Activated CD4-positive, alpha-beta T cell treated with anti-CD3 and anti-CD28 coated beads, Interleukin-2, amount 10 ng/mL, durations not matched to agents 24 days and 14 days (primary cell): ENCODE results near the gene GIMAP6. TPM values are rescaled to one million over a fixed set of nuclear protein-coding genes. Genes with fewer than 3 reads are reported as not detected.
"Not testable (repeated sequence)": the region's sequence is repeated elsewhere in the genome, so short reads cannot be mapped to it uniquely, and the experiment has no call there.

Experiments used
- DNase-seq: peaks from one replicate; pipeline ENCODE4 v3.0.0; 2022
- H3K27ac Mint-ChIP-seq: one replicate; pipeline ENCODE4 v1.8.0; 2022; ENCODE audit warnings: mild to moderate bottlenecking, mixed read lengths
- H3K27me3 Mint-ChIP-seq: one replicate; pipeline ENCODE4 v1.8.0; 2022; ENCODE audit warnings: mixed read lengths
- H3K36me3 Mint-ChIP-seq: one replicate; pipeline ENCODE4 v1.8.0; 2022; ENCODE audit warnings: low read depth, mild to moderate bottlenecking, mixed read lengths
- H3K4me1 Mint-ChIP-seq: one replicate; pipeline ENCODE4 v1.8.0; 2021; ENCODE audit warnings: mixed read lengths
- H3K4me3 Mint-ChIP-seq: one replicate; pipeline ENCODE4 v1.8.0; 2022; ENCODE audit warnings: mild to moderate bottlenecking, moderate library complexity, mixed read lengths
- H3K9me3 Mint-ChIP-seq: one replicate; pipeline ENCODE4 v1.8.0; 2021; ENCODE audit warnings: mixed read lengths
- intact Hi-C: fragments of 100-400 bp; cut with micrococcal nuclease; formaldehyde crosslinking; loops from one replicate; pipeline ENCODE4 v1.15.1; 2023
- total RNA-seq: library from RNA; stranded (reverse); gene quantifications from 2 replicates; pipeline ENCODE4 v1.2.3, GENCODE V29; 2022

Gene GIMAP6
- 35.5 and 35.8 TPM in 2 replicates for total RNA-seq

GRCh38 chr7:150631866-150632864 lies at the start of gene GIMAP6:
GIMAP6 (minus strand) TSS chr7:150632385; CDS start chr7:150630142, 2,243 bp downstream.
- DNase-seq = peak; percentile 85
- Mint-ChIP-seq H3K4me1 (peaks cover 62% of the 10 kb centered on the region), H3K27me3 (no peaks in the 10 kb centered on the region), H3K4me3 (peak within 1 kb of the TSS; percentile 93), H3K36me3 (peaks cover 67% of the 10 kb centered on the region), H3K9me3 (peaks cover 32% of the 10 kb centered on the region), H3K27ac (peak within 1 kb of the TSS; percentile 92)
- intact Hi-C loops = loop anchor here (1.0 to 5.0 kb wide), 8 partner anchors 12 to 181 kb away; partner anchors contain the start of genes GIMAP1, GIMAP5 and GIMAP8

DNA sequence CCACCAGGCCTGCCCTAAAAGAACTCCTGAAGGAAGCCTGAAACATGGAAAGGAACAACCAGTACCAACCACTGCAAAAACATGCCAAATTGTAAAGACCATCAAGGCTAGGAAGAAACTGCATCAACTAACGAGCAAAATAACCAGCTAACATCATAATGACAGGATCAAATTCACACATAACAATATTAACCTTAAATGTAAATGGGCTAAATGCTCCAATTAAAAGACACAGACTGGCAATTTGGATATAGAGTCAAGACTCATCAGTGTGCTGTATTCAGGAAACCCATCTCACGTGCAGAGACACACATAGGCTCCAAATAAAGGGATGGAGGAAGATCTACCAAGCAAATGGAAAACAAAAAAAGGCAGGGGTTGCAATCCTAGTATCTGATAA lies 48.2 kb upstream of the GIMAP6 start:
- Mint-ChIP-seq H3K9me3 (peaks cover 25% of the 10 kb centered on the region), H3K4me1 (peaks cover 74% of the 10 kb centered on the region), H3K27ac (peak overlapping the region; percentile 25), H3K36me3 (peaks cover 46% of the 10 kb centered on the region)
- H3K27me3 Mint-ChIP-seq, H3K4me3 Mint-ChIP-seq, DNase-seq, intact Hi-C loops: not testable (repeated sequence)

- H3K9me3 Mint-ChIP-seq = peaks cover 25% of the 10 kb centered on the region
- peak; percentile 77 for DNase-seq
- H3K4me1 Mint-ChIP-seq = peaks cover 66% of the 10 kb centered on the region
- peak overlapping the region; percentile 83 for H3K4me3 Mint-ChIP-seq
- H3K36me3 Mint-ChIP-seq = peaks cover 49% of the 10 kb centered on the region
- intact Hi-C loops, H3K27me3 Mint-ChIP-seq: not testable (repeated sequence)
- H3K27ac Mint-ChIP-seq = peak overlapping the region; percentile 93
Observed at GRCh38 chr7:150678601-150679000, 46.4 kb upstream of the GIMAP6 start.

- peaks cover 41% of the 10 kb centered on the region for H3K36me3 Mint-ChIP-seq
Observed at GRCh38 chr7:150676854-150677253, 44.7 kb upstream of the GIMAP6 start.

GRCh38 chr7:150676276-150676675 lies 44.1 kb upstream of the GIMAP6 start:
- peak overlapping the region; percentile 70 for H3K4me3 Mint-ChIP-seq
- H3K36me3 Mint-ChIP-seq = peaks cover 40% of the 10 kb centered on the region
- intact Hi-C loops = loop anchor here (1.0 kb wide), 1 partner anchor 8 kb away; no protein-coding TSS in a partner anchor
- peaks cover 62% of the 10 kb centered on the region for H3K4me1 Mint-ChIP-seq
- H3K27ac Mint-ChIP-seq = peak overlapping the region; percentile 80
- peaks cover 15% of the 10 kb centered on the region for H3K9me3 Mint-ChIP-seq
- peak; percentile 64 for DNase-seq
- not testable (repeated sequence) for H3K27me3 Mint-ChIP-seq

More at GRCh38 chr7:150676854-150677253, 44.7 kb upstream of the GIMAP6 start:
- intact Hi-C loops = loop anchor here (1.0 kb wide), 1 partner anchor 9 kb away; no protein-coding TSS in a partner anchor
- H3K27me3 Mint-ChIP-seq = not testable (repeated sequence)
- H3K4me3 Mint-ChIP-seq = peak overlapping the region; percentile 70
- H3K4me1 Mint-ChIP-seq = peaks cover 61% of the 10 kb centered on the region
- peak overlapping the region; percentile 80 for H3K27ac Mint-ChIP-seq
- peaks cover 15% of the 10 kb centered on the region for H3K9me3 Mint-ChIP-seq
- peak; percentile 84 for DNase-seq

DNA sequence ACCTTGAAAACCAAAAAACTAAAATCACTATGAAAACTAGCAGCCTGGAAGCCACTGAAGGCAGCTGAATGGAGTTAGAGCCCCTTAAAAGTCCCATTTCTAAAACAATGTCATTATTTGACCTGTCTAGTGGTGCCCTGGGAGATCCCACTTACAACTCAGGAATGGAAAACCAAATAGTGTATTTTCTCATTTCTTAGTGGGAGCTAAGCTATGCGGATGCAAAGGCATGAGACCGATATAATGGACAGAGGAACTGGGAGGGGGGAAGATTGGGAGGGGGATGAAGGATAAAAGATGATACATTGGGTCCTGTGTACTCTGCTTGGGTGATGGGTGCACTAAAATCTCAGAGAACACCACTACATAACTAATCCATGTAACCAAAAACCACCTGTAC lies 43.5 kb upstream of the GIMAP6 start:
- H3K4me1 Mint-ChIP-seq = peaks cover 64% of the 10 kb centered on the region
- peak overlapping the region; percentile 76 for H3K27ac Mint-ChIP-seq
- H3K36me3 Mint-ChIP-seq = peaks cover 38% of the 10 kb centered on the region
- H3K9me3 Mint-ChIP-seq = peaks cover 15% of the 10 kb centered on the region
- H3K27me3 Mint-ChIP-seq = no peaks in the 10 kb centered on the region
- peak overlapping the region; percentile 65 for H3K4me3 Mint-ChIP-seq
- intact Hi-C loops = loop anchor here (1.0 kb wide), 1 partner anchor 7 kb away; no protein-coding TSS in a partner anchor
- peak; percentile 57 for DNase-seq

DNA sequence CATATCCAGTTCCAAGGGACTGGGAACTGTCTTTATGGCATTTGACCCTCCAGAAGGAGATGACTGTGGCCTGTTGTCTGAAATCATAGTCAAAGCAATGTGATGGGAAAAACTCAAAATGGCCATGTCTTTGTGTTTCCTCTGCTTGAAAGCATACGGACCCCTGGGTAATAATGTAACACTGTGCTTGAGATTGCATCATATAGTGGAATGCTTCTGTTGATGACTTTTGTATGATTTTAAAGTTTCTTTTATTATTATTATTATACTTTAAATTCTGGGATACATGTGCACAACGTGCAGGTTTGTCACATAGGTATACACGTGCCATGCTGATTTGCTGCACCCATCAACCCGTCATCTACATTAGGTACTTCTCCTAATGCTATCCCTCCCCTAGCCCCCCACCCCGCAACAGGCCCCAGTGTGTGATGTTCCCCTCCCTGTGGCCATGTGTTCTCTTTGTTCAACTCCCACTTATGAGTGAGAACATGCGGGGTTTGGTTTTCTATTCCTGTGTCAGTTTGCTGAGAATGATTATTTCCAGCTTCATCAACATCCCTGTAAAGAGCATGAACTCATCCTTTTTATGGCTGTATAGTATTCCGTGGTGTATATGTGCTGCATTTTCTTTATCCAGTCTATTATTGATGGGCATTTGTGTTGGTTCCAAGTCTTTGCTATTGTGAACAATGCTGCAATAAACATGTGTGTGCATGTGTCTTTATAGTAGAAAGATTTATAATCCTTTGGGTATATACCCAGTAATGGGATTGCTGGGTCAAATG lies 39.8 kb upstream of the GIMAP6 start:
- H3K27ac Mint-ChIP-seq, intact Hi-C loops, DNase-seq, H3K27me3 Mint-ChIP-seq, H3K4me3 Mint-ChIP-seq, H3K9me3 Mint-ChIP-seq: not testable (repeated sequence)
- peaks cover 25% of the 10 kb centered on the region for H3K36me3 Mint-ChIP-seq
- H3K4me1 Mint-ChIP-seq = peaks cover 57% of the 10 kb centered on the region

DNA sequence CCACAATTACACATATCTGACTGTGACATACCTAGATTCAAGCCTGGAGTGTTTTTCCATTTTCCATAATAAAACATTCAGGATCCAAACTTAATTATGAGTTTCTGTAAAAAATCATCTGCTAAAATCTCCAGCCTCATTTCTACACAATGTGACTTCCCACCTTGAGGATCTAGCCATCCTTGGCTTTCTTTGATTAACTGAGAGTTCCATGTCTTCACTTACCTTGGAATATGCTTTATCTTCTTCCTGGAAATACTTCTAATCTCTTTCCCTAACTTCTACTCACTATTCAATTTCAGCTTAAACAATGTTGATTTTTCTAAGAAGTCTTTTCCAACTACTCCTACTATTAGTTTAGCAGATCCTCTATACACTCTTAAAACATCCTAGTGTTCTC lies 36.8 kb upstream of the GIMAP6 start:
- Mint-ChIP-seq H3K4me3 (peak overlapping the region; percentile 43), H3K9me3 (peaks cover 8% of the 10 kb centered on the region), H3K36me3 (peaks cover 21% of the 10 kb centered on the region), H3K27ac (peak overlapping the region; percentile 93), H3K27me3 (no peaks in the 10 kb centered on the region), H3K4me1 (peaks cover 65% of the 10 kb centered on the region)
- DNase-seq = no peak
- intact Hi-C loops = loop anchor here (1.0 to 2.0 kb wide), 9 partner anchors 7 to 218 kb away; partner anchors contain the start of genes GIMAP1, GIMAP2, GIMAP7 and GIMAP8

- peaks cover 69% of the 10 kb centered on the region for H3K4me1 Mint-ChIP-seq
Observed at GRCh38 chr7:150668472-150668911, 36.3 kb upstream of the GIMAP6 start.

DNA sequence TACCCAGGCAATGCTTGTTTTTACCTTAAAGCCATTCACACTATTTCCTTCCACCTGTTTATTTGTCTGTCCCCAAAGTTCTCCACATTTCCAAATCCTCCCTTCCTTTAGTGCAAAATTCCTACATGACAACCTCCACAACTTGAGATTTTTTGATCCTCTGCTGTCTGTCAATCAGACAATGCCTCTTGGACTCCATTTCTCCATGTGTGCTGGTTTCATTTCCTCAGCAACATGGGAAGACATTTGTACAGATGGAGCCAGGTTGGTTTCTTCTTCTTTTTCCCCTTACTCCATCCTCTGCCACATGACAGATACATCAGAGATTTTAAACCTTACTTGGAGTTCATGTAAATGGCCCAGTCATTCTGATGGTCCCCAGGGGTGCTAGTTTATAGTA lies 34.2 kb upstream of the GIMAP6 start:
- H3K4me1 Mint-ChIP-seq = peaks cover 76% of the 10 kb centered on the region
- H3K9me3 Mint-ChIP-seq = peaks cover 4% of the 10 kb centered on the region
- peak overlapping the region; percentile 54 for H3K4me3 Mint-ChIP-seq
- H3K36me3 Mint-ChIP-seq = peaks cover 14% of the 10 kb centered on the region
- DNase-seq = no peak
- intact Hi-C loops = loop anchor here (1.0 kb wide), 1 partner anchor 34 kb away; the partner anchor contains the start of gene GIMAP6
- no peaks in the 10 kb centered on the region for H3K27me3 Mint-ChIP-seq
- H3K27ac Mint-ChIP-seq = peak overlapping the region; percentile 93

More at GRCh38 chr7:150668472-150668911, 36.3 kb upstream of the GIMAP6 start:
- peak overlapping the region; percentile 93 for H3K27ac Mint-ChIP-seq
- H3K27me3 Mint-ChIP-seq = no peaks in the 10 kb centered on the region
- H3K4me3 Mint-ChIP-seq = peak overlapping the region; percentile 43
- H3K9me3 Mint-ChIP-seq = peaks cover 8% of the 10 kb centered on the region
- intact Hi-C loops = loop anchor here (1.0 to 2.0 kb wide), 9 partner anchors 8 to 218 kb away; partner anchors contain the start of genes GIMAP1, GIMAP2, GIMAP7 and GIMAP8
- H3K36me3 Mint-ChIP-seq = peaks cover 18% of the 10 kb centered on the region
- peak; percentile 91 for DNase-seq

GRCh38 chr7:150665896-150666295 lies 33.7 kb upstream of the GIMAP6 start:
- intact Hi-C loops = loop anchor here (1.0 kb wide), 1 partner anchor 34 kb away; the partner anchor contains the start of gene GIMAP6
- peak; percentile 72 for DNase-seq
- peaks cover 14% of the 10 kb centered on the region for H3K36me3 Mint-ChIP-seq
- peaks cover 4% of the 10 kb centered on the region for H3K9me3 Mint-ChIP-seq
- no peaks in the 10 kb centered on the region for H3K27me3 Mint-ChIP-seq
- peak overlapping the region; percentile 93 for H3K27ac Mint-ChIP-seq
- H3K4me3 Mint-ChIP-seq = peak overlapping the region; percentile 54
- peaks cover 75% of the 10 kb centered on the region for H3K4me1 Mint-ChIP-seq

DNA sequence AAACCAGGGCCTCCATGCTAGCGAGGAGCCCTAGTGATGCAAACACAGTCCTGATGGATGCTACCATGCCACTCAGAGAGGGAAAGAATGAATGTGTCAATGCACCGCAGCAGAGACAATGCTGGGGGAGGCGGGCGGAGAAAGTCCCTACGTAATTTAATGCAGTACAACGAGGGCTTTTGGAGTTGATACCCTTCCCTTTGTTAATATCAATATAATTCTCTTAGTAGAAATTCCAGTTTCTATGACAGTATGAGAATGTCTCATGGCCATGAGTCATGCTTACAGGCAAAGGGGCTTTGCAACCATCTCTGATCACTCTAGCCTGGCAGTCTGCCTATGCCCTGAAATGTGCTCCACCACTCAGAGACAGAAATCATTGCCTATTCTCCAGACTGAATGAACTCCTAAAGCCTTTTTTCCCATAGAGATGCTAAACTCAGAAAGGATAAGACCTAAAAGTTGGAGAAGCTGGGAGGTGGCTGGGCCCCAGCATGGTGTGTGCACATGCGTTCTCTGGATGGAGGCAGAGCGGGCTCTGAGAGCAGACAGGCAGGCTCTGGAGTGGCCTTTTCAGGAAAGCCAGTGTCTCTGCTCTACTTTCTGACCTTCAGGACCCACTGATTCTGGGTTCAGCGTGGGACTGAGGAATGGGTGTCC lies 33.0 kb upstream of the GIMAP6 start:
- H3K4me1 Mint-ChIP-seq = peaks cover 72% of the 10 kb centered on the region
- intact Hi-C loops = no loop called here
- H3K4me3 Mint-ChIP-seq = peak overlapping the region; percentile 65
- H3K27ac Mint-ChIP-seq = peak overlapping the region; percentile 93
- DNase-seq = peak; percentile 72
- H3K9me3 Mint-ChIP-seq = peaks cover 4% of the 10 kb centered on the region
- peaks cover 16% of the 10 kb centered on the region for H3K36me3 Mint-ChIP-seq
- no peaks in the 10 kb centered on the region for H3K27me3 Mint-ChIP-seq
